ENCODE data around the gene C15orf39. TPM values are rescaled to one million over a fixed set of nuclear protein-coding genes. Genes with fewer than 3 reads are reported as not detected.

The C15orf39 gene
- polyA plus RNA-seq, 1 donor from 2014 or later, result not detected

GRCh38 chr15:75167588-75168350 is 33.9 kb upstream of the C15orf39 start:
- Histone ChIP-seq H4K20me1 (ENCODE audit: insufficient read depth) (no peaks in the 10 kb centered on the region), H3K4me3 (ENCODE audit: low read length) (no peak overlapping the region), H3K4me2 (ENCODE audit: low read length) (no peak overlapping the region), H3K9ac (ENCODE audit: low read length) (no peak overlapping the region), H3K27ac (ENCODE audit: low read length) (no peak overlapping the region), H3K79me2 (replicated peaks; ENCODE audit: insufficient read depth, low read length) (no peaks in the 10 kb centered on the region), H3K27me3 (ENCODE audit: insufficient read depth, low read depth, low read length) (no peaks in the 10 kb centered on the region), H3F3A (ENCODE audit: insufficient read depth, low read length, poor library complexity, severe bottlenecking) (no peaks in the 10 kb centered on the region), H3K9me2 (ENCODE audit: insufficient read depth, low read length) (no peaks in the 10 kb centered on the region), H2AFZ (ENCODE audit: low read depth, low read length) (no peak overlapping the region), H3K9me3 (ENCODE audit: low read length) (no peaks in the 10 kb centered on the region), H3K36me3 (ENCODE audit: insufficient read depth, low read length) (no peaks in the 10 kb centered on the region)
- TF ChIP-seq REST (IDR thresholded peaks at IDR 0.05; ENCODE audit: borderline replicate concordance), result no peak
- TF ChIP-seq EP300 (conservative IDR thresholded peaks at IDR 0.05; ENCODE audit: poor library complexity, severe bottlenecking), result no peak
- no peak for TF ChIP-seq CTCF (IDR thresholded peaks at IDR 0.05; ENCODE audit: poor library complexity, severe bottlenecking)
- no peak for TF ChIP-seq TAF1 (IDR thresholded peaks at IDR 0.05; ENCODE audit: low read depth)
- no peak for TF ChIP-seq RAD21 (conservative IDR thresholded peaks at IDR 0.05)
- no peak for TF ChIP-seq EZH2 (IDR thresholded peaks at IDR 0.05; ENCODE audit: borderline replicate concordance, insufficient read depth, low read length, poor library complexity, severe bottlenecking)
- no peak for TF ChIP-seq SMC3 (conservative IDR thresholded peaks at IDR 0.05; ENCODE audit: poor library complexity)
- TF ChIP-seq MXI1 (conservative IDR thresholded peaks at IDR 0.05; ENCODE audit: poor library complexity, severe bottlenecking), result no peak
- TF ChIP-seq POLR2AphosphoS5 (IDR thresholded peaks at IDR 0.05), result no peak

- Histone ChIP-seq H3K4me2 (ENCODE audit: low read length) (no peak overlapping the region), H3K9ac (ENCODE audit: low read length) (no peak overlapping the region), H3K36me3 (ENCODE audit: insufficient read depth, low read length) (no peaks in the 10 kb centered on the region), H3K79me2 (replicated peaks; ENCODE audit: insufficient read depth, low read length) (no peaks in the 10 kb centered on the region), H3K9me2 (ENCODE audit: insufficient read depth, low read length) (no peaks in the 10 kb centered on the region), H3K4me3 (ENCODE audit: low read length) (no peak overlapping the region), H3K27me3 (ENCODE audit: insufficient read depth, low read depth, low read length) (no peaks in the 10 kb centered on the region), H3F3A (ENCODE audit: insufficient read depth, low read length, poor library complexity, severe bottlenecking) (no peaks in the 10 kb centered on the region), H4K20me1 (ENCODE audit: insufficient read depth) (no peaks in the 10 kb centered on the region), H2AFZ (ENCODE audit: low read depth, low read length) (no peak overlapping the region), H3K27ac (ENCODE audit: low read length) (no peak overlapping the region), H3K9me3 (ENCODE audit: low read length) (no peaks in the 10 kb centered on the region)
- no peak for TF ChIP-seq MXI1 (conservative IDR thresholded peaks at IDR 0.05; ENCODE audit: poor library complexity, severe bottlenecking)
- TF ChIP-seq EP300 (conservative IDR thresholded peaks at IDR 0.05; ENCODE audit: poor library complexity, severe bottlenecking), result no peak
Measured at GRCh38 chr15:75168374-75168773, 33.3 kb upstream of the C15orf39 start.

Measured in neural cell (in vitro differentiated cells).